PC-9 (cell line): ENCODE results near the gene BBX.

Experiments
- EZH2 ChIP-seq: fragments of 200-600 bp; sonication (generic); IDR thresholded peaks from 2 replicates; pipeline ENCODE4 v1.8.0; 2017; ENCODE audit warnings: antibody characterized with exemption, low read depth
- TF ChIP-seq, protein P1 (sequence below): fragments of 200-600 bp; sonication (generic); conservative IDR thresholded peaks from 2 replicates; pipeline ENCODE4 v1.6.1; 2017; ENCODE audit warnings: mixed run types, antibody characterized with exemption, mild to moderate bottlenecking, moderate library complexity

DNA sequence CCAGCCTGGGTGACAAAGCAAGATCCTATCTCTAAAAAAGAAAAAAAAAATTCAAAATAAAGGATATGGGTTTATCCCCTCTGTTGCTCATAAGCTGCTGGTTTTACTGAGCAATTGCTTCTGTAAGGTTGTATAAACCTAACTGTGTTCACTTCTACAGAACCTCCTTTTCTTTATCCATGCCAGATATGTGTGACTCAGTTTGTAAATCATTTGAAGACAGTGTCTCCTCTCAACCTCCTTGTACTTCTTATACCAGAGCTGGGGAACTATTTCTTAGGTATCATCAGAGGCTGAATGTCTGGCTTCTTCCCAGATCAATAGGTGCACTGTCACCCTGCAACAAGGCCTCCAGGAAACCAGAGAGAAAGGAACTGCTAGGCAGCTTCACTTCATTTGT, 294.3 kb downstream of the BBX start:
- no peak for TF ChIP-seq EZH2
- TF ChIP-seq, protein P1, sequence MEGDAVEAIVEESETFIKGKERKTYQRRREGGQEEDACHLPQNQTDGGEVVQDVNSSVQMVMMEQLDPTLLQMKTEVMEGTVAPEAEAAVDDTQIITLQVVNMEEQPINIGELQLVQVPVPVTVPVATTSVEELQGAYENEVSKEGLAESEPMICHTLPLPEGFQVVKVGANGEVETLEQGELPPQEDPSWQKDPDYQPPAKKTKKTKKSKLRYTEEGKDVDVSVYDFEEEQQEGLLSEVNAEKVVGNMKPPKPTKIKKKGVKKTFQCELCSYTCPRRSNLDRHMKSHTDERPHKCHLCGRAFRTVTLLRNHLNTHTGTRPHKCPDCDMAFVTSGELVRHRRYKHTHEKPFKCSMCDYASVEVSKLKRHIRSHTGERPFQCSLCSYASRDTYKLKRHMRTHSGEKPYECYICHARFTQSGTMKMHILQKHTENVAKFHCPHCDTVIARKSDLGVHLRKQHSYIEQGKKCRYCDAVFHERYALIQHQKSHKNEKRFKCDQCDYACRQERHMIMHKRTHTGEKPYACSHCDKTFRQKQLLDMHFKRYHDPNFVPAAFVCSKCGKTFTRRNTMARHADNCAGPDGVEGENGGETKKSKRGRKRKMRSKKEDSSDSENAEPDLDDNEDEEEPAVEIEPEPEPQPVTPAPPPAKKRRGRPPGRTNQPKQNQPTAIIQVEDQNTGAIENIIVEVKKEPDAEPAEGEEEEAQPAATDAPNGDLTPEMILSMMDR: no peak
